Mesangial cell (primary cell): Measurements from ENCODE around the gene ARHGAP40. TPM values are rescaled to one million over a fixed set of nuclear protein-coding genes. Genes with fewer than 3 reads are reported as not detected.

Experiments
- total RNA-seq: library from RNA; depleted of rRNA; stranded (reverse); fragments of >200 nt; gene quantifications from 2 replicates; pipeline ENCODE4 v1.2.3, GENCODE V29; 2015

The ARHGAP40 gene
- total RNA-seq, result 1.5 and 3.0 TPM in 2 replicates

DNA sequence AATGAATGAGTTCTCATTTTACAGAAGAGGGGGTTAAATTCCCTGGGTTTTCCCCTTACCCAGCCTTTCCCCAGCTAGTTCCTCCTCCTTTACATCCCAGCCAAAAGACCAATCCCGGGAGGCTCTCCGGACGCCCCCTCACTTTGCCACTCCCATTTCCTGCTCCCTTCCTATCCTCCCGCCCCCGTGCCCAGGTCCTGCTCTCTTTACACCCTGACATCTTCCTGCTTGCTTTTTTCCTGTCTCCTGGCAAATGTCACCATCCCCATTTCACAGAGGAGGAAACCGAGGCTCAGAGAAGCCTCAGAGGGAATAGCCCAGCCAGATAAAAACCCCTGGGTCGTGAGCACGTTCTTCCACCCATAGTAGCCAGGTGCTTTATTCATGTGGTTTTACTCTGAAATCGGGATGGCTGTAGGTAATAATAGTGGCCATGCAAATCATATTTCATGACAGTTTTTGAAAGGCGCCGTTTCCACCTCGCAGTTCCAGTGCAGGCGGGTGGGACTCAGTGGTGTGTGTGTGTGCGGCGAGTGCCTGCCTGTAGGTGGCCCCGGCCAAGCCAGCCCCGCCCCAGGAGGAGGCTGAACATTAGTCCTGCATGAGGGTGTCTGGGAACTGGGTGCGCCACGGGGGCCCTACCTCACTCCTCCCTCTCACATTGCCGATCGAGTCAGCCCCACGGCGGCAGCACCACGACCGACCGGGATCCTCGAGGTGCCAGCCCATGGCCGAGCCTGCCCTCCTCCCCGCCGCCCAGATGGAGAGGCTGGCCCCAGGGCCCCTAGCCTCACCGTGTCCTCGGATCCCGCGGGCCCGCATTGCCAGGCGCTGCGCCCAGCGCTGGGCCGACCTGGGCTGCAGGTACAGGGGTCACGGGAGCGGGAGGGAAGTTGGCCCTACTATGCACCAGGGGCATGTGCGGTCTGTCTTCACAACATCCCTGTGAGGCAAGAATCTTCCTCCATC, at the start of gene ARHGAP40:
Gene ARHGAP40 (plus strand): TSS at position 594 of the 969 bp plus-strand sequence.

DNA sequence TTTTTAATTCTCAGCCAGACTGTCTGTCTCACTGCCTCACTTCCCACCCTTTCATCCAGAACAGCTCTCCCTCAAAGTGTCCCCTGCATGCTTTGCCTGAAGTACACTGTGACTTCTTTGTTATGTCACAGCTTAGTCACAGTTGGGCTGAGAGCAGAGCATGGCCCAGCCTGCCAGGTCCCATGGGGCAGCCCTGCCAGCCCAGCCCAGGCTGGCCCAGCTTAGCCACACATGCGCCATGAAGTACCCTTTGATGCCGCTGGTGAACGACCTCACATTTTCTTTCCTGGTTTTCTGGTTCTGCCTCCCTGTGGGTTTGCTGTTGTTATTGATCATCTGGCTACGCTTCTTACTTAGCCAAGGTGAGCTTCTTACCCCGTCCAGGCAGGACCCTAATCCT, 20.6 kb upstream of the ARHGAP40 start, which contains the start of gene ADIG:
Gene ADIG (plus strand): TSS at position 185 of the 400 bp plus-strand sequence. CDS start 54 bp downstream, at position 239.

Other genes starting within 250 kb of the ARHGAP40 start
- 49.5 and 50.6 TPM in 2 replicates for gene SNHG17, start 166.5 kb upstream of the ARHGAP40 start, total RNA-seq
- 17.7 and 17.8 TPM in 2 replicates for gene RALGAPB, start 129.0 kb upstream of the ARHGAP40 start, total RNA-seq
- gene ADIG, start 20.6 kb upstream of the ARHGAP40 start, total RNA-seq, result not detected in 2 replicates
- gene SLC32A1, start 122.7 kb downstream of the ARHGAP40 start, total RNA-seq, result not detected in 2 replicates
- gene ACTR5, start 146.7 kb downstream of the ARHGAP40 start, total RNA-seq, result 5.6 and 7.5 TPM in 2 replicates
- gene PPP1R16B, start 203.9 kb downstream of the ARHGAP40 start, total RNA-seq, result under 0.01 TPM in 1 of 2 replicates, not detected in the other